GM19395 (cell line): Measurements from ENCODE around the gene C1orf159.

ENCODE experiments used
- ATAC-seq: cut with Tn5 transposase; IDR thresholded peaks from one replicate; pipeline ENCODE4 v1.9.1; 2021; ENCODE audit warnings: mild to moderate bottlenecking, moderate library complexity; ENCODE audit not compliant: unreplicated experiment

C1orf159 gene

GRCh38 chr1:1094981-1095380 lies 20.9 kb downstream of the C1orf159 start:
- ATAC-seq: no peak

GRCh38 chr1:1093610-1093943 lies 22.3 kb downstream of the C1orf159 start:
- no peak for ATAC-seq

GRCh38 chr1:1092894-1093609 lies 22.8 kb downstream of the C1orf159 start:
- ATAC-seq: no peak

- no peak for ATAC-seq
Observed at GRCh38 chr1:1092149-1092855, 23.6 kb downstream of the C1orf159 start.

GRCh38 chr1:1091344-1092148 lies 24.3 kb downstream of the C1orf159 start:
- ATAC-seq: no peak

- ATAC-seq: no peak
Observed at GRCh38 chr1:1090424-1091343, 25.2 kb downstream of the C1orf159 start.

- no peak for ATAC-seq
Observed at GRCh38 chr1:1089731-1090423, 26.0 kb downstream of the C1orf159 start.

- no peak for ATAC-seq
Observed at GRCh38 chr1:1088801-1089680, 26.8 kb downstream of the C1orf159 start.

- ATAC-seq: no peak
Observed at GRCh38 chr1:1088029-1088800, 27.7 kb downstream of the C1orf159 start.

GRCh38 chr1:1087351-1088028 lies 28.4 kb downstream of the C1orf159 start:
- no peak for ATAC-seq

GRCh38 chr1:1086911-1087341 lies 29.0 kb downstream of the C1orf159 start:
- no peak for ATAC-seq

- no peak for ATAC-seq
Observed at GRCh38 chr1:1085911-1086841, 29.7 kb downstream of the C1orf159 start.

GRCh38 chr1:1085171-1085841 lies 30.6 kb downstream of the C1orf159 start:
- ATAC-seq: no peak

GRCh38 chr1:1084372-1085170 lies 31.3 kb downstream of the C1orf159 start:
- ATAC-seq: no peak
